AG09309 (cell line): ENCODE results near the gene MARK4.
"Not testable (repeated sequence)": the region's sequence is repeated elsewhere in the genome, so short reads cannot be mapped to it uniquely, and the experiment has no call there.

Experiments
- DNase-seq: peaks from one replicate; pipeline ENCODE4 v3.0.0-alpha.2; 2010; ENCODE audit warnings: low read depth
- H3K4me3 ChIP-seq: 2 replicates; pipeline ENCODE4 v1.5.1; 2011; ENCODE audit warnings: mild to moderate bottlenecking, low read depth, low read length, moderate library complexity; ENCODE audit not compliant: control insufficient read depth
- TF ChIP-seq, protein P1 (sequence below): IDR thresholded peaks from 2 replicates; pipeline ENCODE4 v1.5.1; 2011; ENCODE audit warnings: mild to moderate bottlenecking, low read depth, low read length, inconsistent platforms; ENCODE audit not compliant: insufficient read depth, control insufficient read depth; ENCODE audit errors: missing control alignments

The MARK4 gene

DNA sequence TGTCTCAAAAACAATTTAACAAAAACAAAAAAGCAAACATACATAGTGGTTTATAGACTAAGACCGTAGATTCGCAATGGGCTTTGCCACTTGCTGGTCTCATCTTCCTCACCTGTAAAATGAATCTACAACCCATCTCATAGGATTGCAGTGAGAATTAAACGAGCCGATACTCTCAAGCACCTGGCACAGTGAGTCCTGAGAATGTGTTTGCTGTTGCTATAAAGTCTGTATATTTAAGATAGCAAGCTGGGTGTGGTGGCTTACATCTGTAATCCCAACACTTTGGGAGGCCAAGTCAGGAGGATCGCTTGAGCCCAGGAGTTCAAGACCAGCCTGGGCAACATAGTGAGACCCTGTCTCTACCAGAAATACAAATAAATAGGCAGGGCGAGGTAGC lies 28.3 kb upstream of the MARK4 start:
- H3K4me3 ChIP-seq, result no peak overlapping the region
- TF ChIP-seq, protein P1, sequence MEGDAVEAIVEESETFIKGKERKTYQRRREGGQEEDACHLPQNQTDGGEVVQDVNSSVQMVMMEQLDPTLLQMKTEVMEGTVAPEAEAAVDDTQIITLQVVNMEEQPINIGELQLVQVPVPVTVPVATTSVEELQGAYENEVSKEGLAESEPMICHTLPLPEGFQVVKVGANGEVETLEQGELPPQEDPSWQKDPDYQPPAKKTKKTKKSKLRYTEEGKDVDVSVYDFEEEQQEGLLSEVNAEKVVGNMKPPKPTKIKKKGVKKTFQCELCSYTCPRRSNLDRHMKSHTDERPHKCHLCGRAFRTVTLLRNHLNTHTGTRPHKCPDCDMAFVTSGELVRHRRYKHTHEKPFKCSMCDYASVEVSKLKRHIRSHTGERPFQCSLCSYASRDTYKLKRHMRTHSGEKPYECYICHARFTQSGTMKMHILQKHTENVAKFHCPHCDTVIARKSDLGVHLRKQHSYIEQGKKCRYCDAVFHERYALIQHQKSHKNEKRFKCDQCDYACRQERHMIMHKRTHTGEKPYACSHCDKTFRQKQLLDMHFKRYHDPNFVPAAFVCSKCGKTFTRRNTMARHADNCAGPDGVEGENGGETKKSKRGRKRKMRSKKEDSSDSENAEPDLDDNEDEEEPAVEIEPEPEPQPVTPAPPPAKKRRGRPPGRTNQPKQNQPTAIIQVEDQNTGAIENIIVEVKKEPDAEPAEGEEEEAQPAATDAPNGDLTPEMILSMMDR, result no peak
- no peak for DNase-seq

DNA sequence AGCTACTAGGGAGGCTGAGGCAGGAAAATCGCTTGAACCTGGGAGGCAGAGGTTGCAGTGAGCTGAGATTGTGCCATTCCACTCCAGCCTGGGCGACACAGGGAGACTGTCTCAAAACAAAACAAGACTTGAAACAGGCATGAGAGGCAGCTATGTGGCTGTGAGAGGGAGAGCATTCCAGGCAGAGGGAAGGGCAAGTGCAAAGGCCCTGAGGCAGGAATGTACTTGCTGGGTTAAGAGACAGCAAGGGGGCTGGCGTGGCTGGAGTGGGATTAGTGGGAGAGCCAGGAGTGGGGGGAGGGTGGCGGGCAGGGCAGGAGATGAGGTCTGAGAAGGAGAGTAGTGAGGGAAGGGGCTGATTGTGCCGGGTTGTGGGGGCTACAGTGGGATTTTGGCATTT lies 27.2 kb upstream of the MARK4 start:
- DNase-seq, result no peak
- no peak overlapping the region for H3K4me3 ChIP-seq
- TF ChIP-seq, protein P1, result no peak

DNA sequence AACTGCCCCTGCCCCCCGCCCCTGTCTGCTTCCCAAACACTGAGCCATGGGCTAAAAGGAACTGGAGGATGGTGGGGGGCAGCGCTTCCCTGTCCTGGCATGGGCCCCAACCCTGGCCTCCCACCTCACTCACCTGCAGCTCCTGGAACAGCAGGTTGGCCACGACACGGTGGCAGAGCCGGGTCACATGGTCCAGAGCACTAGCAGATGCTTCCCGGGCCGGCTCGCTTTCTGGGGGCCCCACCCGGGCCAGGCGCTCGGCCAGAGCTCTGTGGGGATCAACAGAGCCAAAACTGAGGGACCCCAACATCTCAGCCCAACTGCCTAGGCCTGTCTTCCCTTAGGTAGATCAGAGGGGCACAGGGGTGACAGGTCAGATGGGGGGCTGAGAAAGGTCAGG lies 26.4 kb upstream of the MARK4 start:
- DNase-seq, result no peak
- TF ChIP-seq, protein P1, result no peak
- no peak overlapping the region for H3K4me3 ChIP-seq

DNA sequence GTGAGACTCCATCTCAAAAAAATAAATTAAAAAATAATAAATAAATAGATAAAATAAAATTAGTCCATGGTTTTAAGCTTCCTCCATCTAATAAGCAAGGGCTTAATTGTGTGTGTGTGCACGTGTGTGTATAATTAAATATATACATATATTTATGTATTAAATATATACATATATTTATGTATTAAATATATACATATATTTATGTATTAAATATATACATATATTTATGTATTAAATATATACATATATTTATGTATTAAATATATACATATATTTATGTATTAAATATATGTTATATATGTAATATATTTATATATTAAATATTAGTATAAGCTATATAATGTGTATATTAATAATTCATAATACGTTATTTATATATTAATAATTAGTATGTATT lies 22.0 kb upstream of the MARK4 start:
- not testable (repeated sequence) for DNase-seq, H3K4me3 ChIP-seq

DNA sequence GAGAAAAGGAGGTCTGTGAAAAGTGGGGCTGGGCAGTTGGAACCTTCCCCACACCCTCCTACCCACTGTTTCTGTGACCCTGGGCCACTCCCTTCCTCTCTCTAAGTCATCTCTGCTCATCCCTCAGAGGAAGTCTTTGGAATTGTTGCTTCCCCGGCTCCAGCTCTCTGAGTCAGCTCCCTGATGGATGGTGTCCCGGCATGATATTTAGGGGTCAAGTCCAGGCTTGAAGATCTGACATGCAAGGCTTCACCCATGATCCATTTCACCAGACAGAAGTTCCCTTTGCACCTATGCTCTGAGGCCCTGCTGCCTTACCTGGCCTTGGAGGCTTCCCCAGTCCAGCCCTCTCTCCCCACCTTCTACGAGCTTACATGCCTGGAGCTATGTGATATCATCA lies 19.2 kb upstream of the MARK4 start:
- TF ChIP-seq, protein P1, result no peak
- H3K4me3 ChIP-seq, result no peak overlapping the region
- no peak for DNase-seq

DNA sequence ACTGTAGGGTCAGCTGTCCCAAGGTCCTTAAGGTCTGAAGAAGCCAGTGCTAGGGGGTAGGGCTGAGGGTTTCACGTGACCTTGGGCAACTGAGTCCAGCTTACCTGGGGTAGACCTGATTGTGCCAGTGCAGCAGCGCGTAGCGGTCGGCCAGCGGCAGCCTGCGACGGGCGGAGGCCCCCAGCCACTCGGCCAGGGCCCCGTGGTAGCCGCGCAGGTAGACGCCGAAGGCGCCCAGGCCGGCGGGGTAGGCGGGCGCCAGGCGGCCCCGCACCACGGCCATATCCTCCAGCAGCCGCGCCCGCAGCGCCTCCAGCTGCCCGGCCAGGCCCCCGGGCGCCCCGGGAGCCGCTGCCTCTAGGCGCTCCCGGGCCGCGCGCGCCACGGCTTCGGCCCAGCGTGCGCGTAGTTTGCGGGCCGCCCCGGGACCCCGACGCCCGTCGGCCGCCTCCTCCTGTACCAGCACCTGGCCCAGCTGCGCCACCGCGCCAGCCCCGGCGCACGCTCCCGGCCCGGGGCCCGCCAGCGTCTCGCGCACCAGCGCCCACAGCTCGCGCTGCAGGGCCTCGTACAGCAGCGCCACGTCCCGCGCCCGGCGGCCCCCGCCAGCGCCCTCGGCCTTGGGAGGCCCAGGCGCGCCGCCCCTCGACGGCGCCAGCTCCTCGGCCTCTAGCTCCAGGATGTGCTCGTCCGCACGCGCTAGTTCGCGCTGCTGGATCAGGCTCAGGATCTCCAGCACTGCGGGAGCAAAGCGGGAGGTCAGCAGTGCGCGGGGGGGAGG lies 16.8 kb upstream of the MARK4 start:
- no peak overlapping the region for H3K4me3 ChIP-seq
- no peak for DNase-seq
- TF ChIP-seq, protein P1, result no peak

DNA sequence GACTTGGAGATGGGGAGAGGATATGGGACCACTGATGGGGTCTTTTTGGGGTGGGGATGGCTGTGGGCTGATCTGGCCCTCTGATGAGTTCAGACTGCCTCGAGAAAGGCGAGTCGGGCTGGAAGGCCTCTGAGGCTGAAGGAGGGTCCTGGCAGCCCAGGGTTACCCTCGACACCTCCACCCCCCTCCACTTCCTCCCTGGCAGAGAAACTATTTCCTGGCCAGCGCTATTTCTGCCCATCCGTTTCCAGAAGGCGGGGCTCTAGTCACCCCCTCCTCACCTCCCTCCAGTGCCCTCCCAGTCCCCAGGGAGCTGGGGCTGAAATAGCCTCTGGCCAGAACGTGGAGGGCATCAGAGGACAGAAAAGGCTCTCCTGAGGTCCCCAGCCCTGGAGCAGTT lies 15.6 kb upstream of the MARK4 start:
- no peak for DNase-seq
- TF ChIP-seq, protein P1, result no peak
- no peak overlapping the region for H3K4me3 ChIP-seq
